AG04450 (cell line): Measurements from ENCODE around the gene MB21D2. TPM values are rescaled to one million over a fixed set of nuclear protein-coding genes. Genes with fewer than 3 reads are reported as not detected.

Experiments used
- CTCF ChIA-PET: fragments of 300-600, 350-600 bp; formaldehyde crosslinking; extraction: SDS; loops from one replicate; lab custom pipeline; 2022; ENCODE audit warnings: antibody characterized with exemption, inconsistent platforms; lab: Charles Lee
- POLR2A ChIA-PET: fragments of 350-600 bp; formaldehyde crosslinking; extraction: SDS; loops from one replicate; lab custom pipeline; 2021; ENCODE audit warnings: antibody characterized with exemption, inconsistent platforms; lab: Yijun Ruan, JAX
- DNase-seq: peaks from one replicate; pipeline ENCODE4 v3.0.0-alpha.2; 2011; ENCODE audit warnings: low read depth, low spot score
- H3K27ac ChIP-seq: one replicate; pipeline ENCODE4 v1.5.1; 2012; ENCODE audit warnings: low read depth, low read length, control low read depth
- H3K27me3 ChIP-seq: one replicate; pipeline ENCODE4 v1.6.0; 2012; ENCODE audit warnings: low read length; ENCODE audit not compliant: control insufficient read depth, insufficient read depth
- H3K4me3 ChIP-seq: 2 replicates; pipeline ENCODE4 v1.5.1; 2011; ENCODE audit warnings: mild to moderate bottlenecking, low read depth, low read length, control low read depth
- H3K9me3 ChIP-seq: 2 replicates; pipeline ENCODE4 v1.5.1; 2012; ENCODE audit warnings: low read length; ENCODE audit not compliant: control insufficient read depth, insufficient read depth
- CTCF ChIP-seq: IDR thresholded peaks from 2 replicates; pipeline ENCODE4 v1.5.1; 2011; ENCODE audit warnings: low read depth, low read length, control low read depth, inconsistent platforms
- polyA plus RNA-seq: library from polyadenylated mRNA; depleted of rRNA; stranded (reverse); fragments of >200 nt; gene quantifications from 2 replicates; pipeline ENCODE4 v1.2.3, GENCODE V29; 2011

Gene MB21D2
- polyA plus RNA-seq, 1 experiment = 14.6 TPM

GRCh38 chr3:192881159-192881786, 36.4 kb downstream of the MB21D2 start:
- ChIA-PET CTCF (interaction anchor here (1.4 kb wide), 1 partner anchor 160 kb away, joined by 6 read pairs; no protein-coding TSS in a partner anchor), POLR2A (interaction anchor here (1.0 kb wide), 1 partner anchor 21 kb away, joined by 3 read pairs; no protein-coding TSS in a partner anchor)
- no peak overlapping the region for H3K4me3 ChIP-seq
- no peaks in the 10 kb centered on the region for H3K27me3 ChIP-seq
- peaks cover 4% of the 10 kb centered on the region; the same call in 1 of the 2 replicates for H3K9me3 ChIP-seq
- DNase-seq = no peak
- H3K27ac ChIP-seq = no peak overlapping the region
- no peak for TF ChIP-seq CTCF

- ChIA-PET CTCF (interaction anchor here (0.8 to 1.4 kb wide), 2 partner anchors 64 to 67 kb away, joined by 3 to 5 read pairs; no protein-coding TSS in a partner anchor), POLR2A (interaction anchor here (0.6 to 1.1 kb wide), 4 partner anchors 9 to 37 kb away, joined by 3 to 8 read pairs (median 6); no protein-coding TSS in a partner anchor)
- no peak for TF ChIP-seq CTCF
- no peak overlapping the region for H3K27ac ChIP-seq
- peaks cover 4% of the 10 kb centered on the region; the same call in 1 of the 2 replicates for H3K9me3 ChIP-seq
- no peak for DNase-seq
- no peak overlapping the region for H3K4me3 ChIP-seq
- H3K27me3 ChIP-seq = no peaks in the 10 kb centered on the region
These were observed 37.3 kb downstream of the MB21D2 start for GRCh38 chr3:192880313-192880712.

GRCh38 chr3:192879346-192880031, 38.2 kb downstream of the MB21D2 start:
- Histone ChIP-seq H3K4me3 (no peak overlapping the region), H3K27ac (no peak overlapping the region), H3K27me3 (no peaks in the 10 kb centered on the region), H3K9me3 (peaks cover 4% of the 10 kb centered on the region; the same call in 1 of the 2 replicates)
- POLR2A ChIA-PET = interaction anchor here (0.6 to 1.2 kb wide), 7 partner anchors 9 to 61 kb away, joined by 3 to 8 read pairs (median 5); no protein-coding TSS in a partner anchor
- no peak for TF ChIP-seq CTCF
- peak; percentile 89 for DNase-seq
- CTCF ChIA-PET = interaction anchor here (0.8 to 1.4 kb wide), 2 partner anchors 63 to 66 kb away, joined by 3 to 5 read pairs; no protein-coding TSS in a partner anchor

- no peak for TF ChIP-seq CTCF
- ChIA-PET POLR2A (no interaction called here), CTCF (no interaction called here)
- no peak for DNase-seq
- Histone ChIP-seq H3K4me3 (no peak overlapping the region), H3K27me3 (no peaks in the 10 kb centered on the region), H3K9me3 (peaks cover 4% of the 10 kb centered on the region), H3K27ac (no peak overlapping the region)
These were observed 41.6 kb downstream of the MB21D2 start for GRCh38 chr3:192875971-192876565.
